Stimulated activated CD4-positive, alpha-beta T cell treated with anti-CD3 and anti-CD28 coated beads, Interleukin-2, amount 100 ng/mL, for 4 hours (primary cell): ENCODE measurements around the gene ANKRD65.
"Not testable (repeated sequence)": the region's sequence is repeated elsewhere in the genome, so short reads cannot be mapped to it uniquely, and the experiment has no call there.

Source experiments
- DNase-seq: peaks from one replicate; pipeline ENCODE4 v3.0.0-alpha.2; 2020; ENCODE audit warnings: low read depth

Gene ANKRD65

DNA sequence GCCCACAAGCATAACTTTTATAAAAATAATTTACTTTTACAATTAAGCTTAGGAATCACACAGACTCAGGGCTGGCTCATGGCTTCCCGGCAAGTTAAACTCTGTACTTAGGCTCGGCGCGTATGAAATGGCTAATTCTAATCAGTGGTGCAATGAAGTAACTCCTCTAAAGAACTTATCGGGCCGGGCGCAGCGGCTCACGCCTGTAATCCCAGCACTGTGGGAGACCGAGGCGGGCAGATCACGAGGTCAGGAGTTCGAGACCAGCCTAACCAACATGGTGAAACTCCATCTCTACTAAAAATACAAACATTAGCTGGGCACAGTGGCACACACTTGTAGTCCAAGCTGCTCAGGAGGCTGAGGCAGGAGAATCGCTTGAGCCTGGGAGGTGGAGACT, 51.0 kb downstream of the ANKRD65 start:
- DNase-seq: not testable (repeated sequence)
